Fibroblast of the aortic adventitia (primary cell): ENCODE measurements around the gene TACC2. TPM values are rescaled to one million over a fixed set of nuclear protein-coding genes. Genes with fewer than 3 reads are reported as not detected.
A peak's percentile ranks its signal among the peaks of the same experiment; 100 is the strongest.
"Not testable (repeated sequence)": the region's sequence is repeated elsewhere in the genome, so short reads cannot be mapped to it uniquely, and the experiment has no call there.

Source experiments
- DNase-seq: peaks from one replicate; pipeline ENCODE4 v3.0.0-alpha.2; 2010; ENCODE audit warnings: low read depth
- H3K4me3 ChIP-seq: 2 replicates; pipeline ENCODE4 v1.5.1; 2011; ENCODE audit warnings: low read depth, mild to moderate bottlenecking, control low read depth, low read length, moderate library complexity
- total RNA-seq: library from RNA; depleted of rRNA; stranded (reverse); fragments of >200 nt; gene quantifications from 2 replicates; pipeline ENCODE4 v1.2.3, GENCODE V29; 2012; ENCODE audit warnings: low replicate concordance
- TF ChIP-seq, protein P1 (sequence below): IDR thresholded peaks from 2 replicates; pipeline ENCODE4 v1.5.1; 2011; ENCODE audit warnings: mild to moderate bottlenecking, low read length, control low read depth, inconsistent platforms; ENCODE audit not compliant: insufficient read depth

The TACC2 gene
- total RNA-seq, 1 donor, result 9.2 TPM

DNA sequence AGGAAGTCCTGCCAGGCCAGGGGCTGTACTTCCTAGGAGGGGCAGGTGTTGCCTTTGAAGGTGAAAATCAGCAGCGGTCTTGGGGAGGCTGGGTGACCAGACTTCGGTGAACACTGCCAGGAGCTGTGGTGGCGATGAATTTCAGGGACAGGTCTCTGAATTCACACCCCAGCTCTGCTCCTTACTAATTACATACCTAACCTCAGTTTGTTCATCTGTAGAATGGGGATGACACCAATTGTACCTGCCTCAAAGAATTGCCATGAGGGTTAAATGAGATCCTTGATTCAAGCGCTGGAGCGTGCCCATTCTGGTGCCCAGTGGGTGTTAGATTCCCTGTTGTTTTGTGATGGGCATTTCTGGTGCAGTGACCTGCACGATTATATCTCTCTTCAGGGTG is 102.8 kb downstream of the TACC2 start:
- H3K4me3 ChIP-seq, result no peak overlapping the region
- no peak for DNase-seq
- TF ChIP-seq, protein P1, sequence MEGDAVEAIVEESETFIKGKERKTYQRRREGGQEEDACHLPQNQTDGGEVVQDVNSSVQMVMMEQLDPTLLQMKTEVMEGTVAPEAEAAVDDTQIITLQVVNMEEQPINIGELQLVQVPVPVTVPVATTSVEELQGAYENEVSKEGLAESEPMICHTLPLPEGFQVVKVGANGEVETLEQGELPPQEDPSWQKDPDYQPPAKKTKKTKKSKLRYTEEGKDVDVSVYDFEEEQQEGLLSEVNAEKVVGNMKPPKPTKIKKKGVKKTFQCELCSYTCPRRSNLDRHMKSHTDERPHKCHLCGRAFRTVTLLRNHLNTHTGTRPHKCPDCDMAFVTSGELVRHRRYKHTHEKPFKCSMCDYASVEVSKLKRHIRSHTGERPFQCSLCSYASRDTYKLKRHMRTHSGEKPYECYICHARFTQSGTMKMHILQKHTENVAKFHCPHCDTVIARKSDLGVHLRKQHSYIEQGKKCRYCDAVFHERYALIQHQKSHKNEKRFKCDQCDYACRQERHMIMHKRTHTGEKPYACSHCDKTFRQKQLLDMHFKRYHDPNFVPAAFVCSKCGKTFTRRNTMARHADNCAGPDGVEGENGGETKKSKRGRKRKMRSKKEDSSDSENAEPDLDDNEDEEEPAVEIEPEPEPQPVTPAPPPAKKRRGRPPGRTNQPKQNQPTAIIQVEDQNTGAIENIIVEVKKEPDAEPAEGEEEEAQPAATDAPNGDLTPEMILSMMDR, result no peak

DNA sequence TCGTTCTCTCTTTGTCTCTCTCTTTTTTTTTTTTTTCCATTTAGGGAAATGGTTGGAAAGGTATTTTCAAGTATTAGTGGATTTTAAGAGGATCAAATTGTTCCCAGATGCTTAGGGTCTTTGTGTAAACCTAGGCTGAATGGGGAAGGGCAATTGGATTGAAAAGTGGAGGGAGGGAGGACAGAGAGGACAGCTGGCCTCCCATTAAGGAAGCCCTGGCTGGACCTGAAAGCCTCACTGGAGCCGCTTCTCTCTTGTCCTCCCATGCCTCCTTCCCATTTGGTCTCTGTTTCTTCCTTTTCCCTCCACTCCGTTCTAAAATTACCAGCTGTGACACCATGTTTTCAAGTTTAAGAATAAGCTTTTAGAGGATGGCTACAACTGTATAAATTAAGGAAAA is 104.1 kb downstream of the TACC2 start:
- TF ChIP-seq, protein P1, result no peak
- DNase-seq, result no peak
- H3K4me3 ChIP-seq, result no peak overlapping the region

DNA sequence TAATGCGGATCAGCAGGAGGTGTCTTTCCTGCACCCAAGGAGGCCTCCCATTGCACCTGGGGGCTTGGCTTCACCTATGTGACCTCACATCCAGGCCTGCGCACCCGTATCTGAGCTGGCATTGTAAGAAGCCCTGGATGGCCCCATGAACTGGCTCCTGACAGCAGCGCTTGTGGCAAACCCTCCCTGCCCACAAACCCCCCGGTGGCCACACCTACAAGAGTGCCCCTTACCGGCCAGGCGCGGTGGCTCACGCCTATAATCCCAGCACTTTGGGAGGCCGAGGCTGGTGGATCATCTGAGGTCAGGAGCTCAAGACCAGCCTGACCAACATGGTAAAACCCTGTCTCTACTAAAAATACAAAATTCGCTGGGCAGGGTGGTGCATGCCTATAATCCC is 107.2 kb downstream of the TACC2 start:
- not testable (repeated sequence) for H3K4me3 ChIP-seq

DNA sequence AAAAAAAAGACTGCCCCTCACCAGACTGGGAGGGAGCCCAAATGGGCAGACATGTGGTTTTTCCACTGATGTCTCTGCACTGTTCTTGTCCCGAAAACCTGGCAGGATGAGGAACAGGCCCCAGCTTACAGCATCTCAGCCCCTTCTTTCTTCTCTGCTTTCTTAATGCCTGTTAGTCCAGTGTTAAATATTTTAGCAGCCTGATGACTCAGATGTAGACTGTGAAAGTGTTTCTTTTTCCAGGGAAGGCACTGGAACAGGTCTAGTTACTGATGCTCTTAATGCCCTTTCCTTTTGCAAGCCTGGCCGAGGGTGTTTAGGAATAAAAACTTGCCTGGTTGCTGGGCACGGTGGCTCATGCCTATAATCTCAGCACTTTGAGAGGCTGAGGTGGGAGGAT is 107.7 kb downstream of the TACC2 start:
- no peak for DNase-seq
- TF ChIP-seq, protein P1, result no peak
- H3K4me3 ChIP-seq, result no peak overlapping the region

More for the DNA sequence above, 107.2 kb downstream of the TACC2 start:
- not testable (repeated sequence) for DNase-seq

DNA sequence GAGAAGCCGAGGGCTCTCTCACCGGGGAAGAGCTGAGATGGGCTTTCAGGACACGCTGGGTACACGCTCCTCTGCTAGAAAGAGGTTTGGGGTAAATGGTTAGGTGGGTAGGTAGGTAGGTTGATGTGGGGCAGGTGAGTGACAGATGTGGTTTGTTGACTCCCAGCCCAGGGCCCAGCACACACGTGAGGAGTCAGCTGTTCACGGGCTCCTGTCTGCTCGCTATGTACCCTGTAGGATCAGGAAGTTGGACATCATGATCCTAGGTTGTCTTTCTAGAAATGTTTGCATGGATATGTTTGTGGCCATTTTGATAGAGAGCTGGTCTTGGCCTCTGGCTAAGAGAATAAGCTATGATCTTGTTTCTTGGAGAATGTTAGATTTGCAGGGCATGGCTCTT is 109.0 kb downstream of the TACC2 start:
- TF ChIP-seq, protein P1, result no peak
- no peak overlapping the region for H3K4me3 ChIP-seq
- no peak for DNase-seq

DNA sequence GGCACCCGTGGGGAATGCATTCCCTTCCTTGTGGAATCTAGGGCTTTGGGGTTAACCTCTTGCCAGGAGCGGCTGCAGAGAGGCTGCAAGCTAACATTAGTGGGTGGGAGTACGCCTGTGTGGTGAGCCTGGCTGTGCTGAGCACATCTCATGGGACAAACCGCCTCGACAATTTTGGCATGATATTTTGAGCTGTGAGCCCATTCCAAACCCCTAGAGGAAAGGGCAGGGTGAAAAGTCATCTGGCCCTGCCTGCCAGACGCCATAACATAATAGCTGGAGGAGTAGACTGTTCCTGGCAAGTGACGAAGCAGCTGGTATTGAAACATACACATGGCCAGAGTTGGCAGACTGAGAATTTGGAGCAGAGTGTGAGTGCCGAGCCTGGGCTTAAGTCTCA is 110.0 kb downstream of the TACC2 start:
- TF ChIP-seq, protein P1, result no peak
- peak; percentile 41 for DNase-seq
- no peak overlapping the region for H3K4me3 ChIP-seq

DNA sequence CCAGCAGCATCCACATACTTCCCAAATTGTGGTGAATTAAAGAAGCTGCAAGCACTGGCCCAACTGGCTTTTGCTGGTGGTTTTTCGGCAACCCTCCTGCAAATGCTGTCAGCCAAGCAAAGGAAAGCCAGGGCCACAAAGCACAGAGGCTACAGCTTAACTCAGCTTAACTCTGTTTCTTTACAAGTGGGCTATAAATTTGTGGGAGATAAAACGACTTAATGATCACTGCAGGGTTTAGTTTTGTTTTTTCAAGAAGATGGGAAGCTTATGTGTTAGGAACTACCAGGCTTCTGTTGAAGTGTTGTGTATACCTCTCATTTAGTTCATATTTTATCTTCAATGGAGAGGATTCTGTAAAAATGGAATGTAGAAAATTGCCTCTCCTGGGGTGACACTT is 110.6 kb downstream of the TACC2 start:
- DNase-seq, result no peak
- TF ChIP-seq, protein P1, result no peak
- no peak overlapping the region for H3K4me3 ChIP-seq
